Measurements from ENCODE around the gene NANOS1.
A peak's percentile ranks its signal among the peaks of the same experiment; 100 is the strongest.

The NANOS1 gene

DNA sequence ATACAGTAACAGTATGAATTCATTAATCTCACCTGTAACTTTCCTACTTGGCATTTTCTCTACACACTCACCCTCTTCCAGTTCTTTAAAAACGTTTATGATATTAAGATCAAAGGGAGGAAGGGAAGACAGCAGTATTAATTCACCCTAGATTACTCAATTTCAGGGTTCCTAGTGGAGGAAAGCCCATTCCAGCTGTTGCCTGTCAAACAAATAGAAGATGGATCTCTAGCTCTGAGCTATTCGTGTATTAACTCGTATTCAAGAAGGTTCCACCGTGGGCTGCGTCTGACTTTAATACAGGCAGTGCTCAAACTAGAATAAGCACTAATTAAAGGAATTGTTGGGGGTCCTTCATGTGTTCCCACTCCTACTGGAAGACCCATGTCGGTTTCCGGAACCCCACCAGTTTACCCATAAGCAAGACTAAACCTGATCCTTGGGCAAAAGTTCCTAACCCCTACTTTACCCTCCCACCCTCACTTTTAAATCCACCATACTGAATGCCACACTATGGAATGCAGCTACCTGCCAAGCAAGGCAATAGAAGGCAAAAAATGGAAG is 2.1 kb downstream of the NANOS1 start:
- TF ChIP-seq, protein P1, sequence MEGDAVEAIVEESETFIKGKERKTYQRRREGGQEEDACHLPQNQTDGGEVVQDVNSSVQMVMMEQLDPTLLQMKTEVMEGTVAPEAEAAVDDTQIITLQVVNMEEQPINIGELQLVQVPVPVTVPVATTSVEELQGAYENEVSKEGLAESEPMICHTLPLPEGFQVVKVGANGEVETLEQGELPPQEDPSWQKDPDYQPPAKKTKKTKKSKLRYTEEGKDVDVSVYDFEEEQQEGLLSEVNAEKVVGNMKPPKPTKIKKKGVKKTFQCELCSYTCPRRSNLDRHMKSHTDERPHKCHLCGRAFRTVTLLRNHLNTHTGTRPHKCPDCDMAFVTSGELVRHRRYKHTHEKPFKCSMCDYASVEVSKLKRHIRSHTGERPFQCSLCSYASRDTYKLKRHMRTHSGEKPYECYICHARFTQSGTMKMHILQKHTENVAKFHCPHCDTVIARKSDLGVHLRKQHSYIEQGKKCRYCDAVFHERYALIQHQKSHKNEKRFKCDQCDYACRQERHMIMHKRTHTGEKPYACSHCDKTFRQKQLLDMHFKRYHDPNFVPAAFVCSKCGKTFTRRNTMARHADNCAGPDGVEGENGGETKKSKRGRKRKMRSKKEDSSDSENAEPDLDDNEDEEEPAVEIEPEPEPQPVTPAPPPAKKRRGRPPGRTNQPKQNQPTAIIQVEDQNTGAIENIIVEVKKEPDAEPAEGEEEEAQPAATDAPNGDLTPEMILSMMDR (conservative IDR thresholded peaks at IDR 0.05; ENCODE audit: low read depth): no peak
- CTCF ChIA-PET: interaction anchor here (0.6 to 1.2 kb wide), 3 partner anchors 28 to 463 kb away, joined by 3 to 4 read pairs (median 3); no protein-coding TSS in a partner anchor
- POLR2A ChIA-PET (ENCODE audit: low non-redundant PET): no interaction called here
- H3K27ac ChIP-seq: no peak overlapping the region
- DNase-seq (ENCODE audit: low spot score): no peak

DNA sequence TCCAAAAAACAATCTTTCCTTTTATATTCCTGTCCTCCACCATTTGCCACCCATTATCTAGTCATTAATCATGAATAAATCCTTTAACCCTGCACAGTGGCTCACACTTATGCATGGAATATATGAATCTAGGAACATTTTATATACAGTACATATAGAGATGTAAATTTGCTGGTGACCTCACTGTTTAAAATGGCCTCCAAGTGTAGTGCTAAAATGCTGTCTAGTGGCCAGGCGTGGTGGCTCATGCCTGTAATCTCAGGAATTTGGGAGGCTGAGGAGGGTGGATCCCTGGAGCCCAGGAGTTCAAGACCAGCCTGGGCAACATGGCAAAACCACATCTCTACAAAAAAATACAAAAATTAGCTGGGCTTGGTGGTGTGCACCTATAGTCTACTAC is 9.6 kb downstream of the NANOS1 start:
- 0 out of 2 replicates have a peak overlapping the region, but pooled peaks have one; percentile 28 for H3K27ac ChIP-seq
- TF ChIP-seq, protein P1 (conservative IDR thresholded peaks at IDR 0.05; ENCODE audit: low read depth): no peak
- CTCF ChIA-PET: no interaction called here
- DNase-seq (ENCODE audit: low spot score): no peak
- POLR2A ChIA-PET (ENCODE audit: low non-redundant PET): no interaction called here

DNA sequence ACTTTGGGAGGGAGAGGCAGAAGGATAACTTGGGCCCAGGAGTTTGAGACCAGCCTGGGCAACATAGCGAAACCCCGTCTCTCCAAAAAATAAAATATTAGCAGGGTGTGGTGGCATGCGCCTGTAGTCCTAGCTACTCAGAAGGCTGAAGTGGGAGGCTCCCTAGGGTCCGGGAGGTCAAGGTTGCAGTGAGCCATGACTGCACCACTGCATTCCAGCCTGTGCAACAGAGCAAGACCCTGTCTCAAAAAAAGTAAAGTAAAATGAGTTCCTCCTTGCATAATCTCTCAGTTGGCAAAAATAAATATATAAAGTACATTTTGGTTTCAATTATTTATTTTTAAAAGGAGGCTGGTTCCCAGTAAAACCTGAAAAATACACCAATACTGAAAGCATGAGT is 11.8 kb downstream of the NANOS1 start:
- ChIA-PET CTCF (no interaction called here), POLR2A (ENCODE audit: low non-redundant PET) (no interaction called here)
- TF ChIP-seq, protein P1 (conservative IDR thresholded peaks at IDR 0.05; ENCODE audit: low read depth): no peak
- DNase-seq (ENCODE audit: low spot score): no peak
- H3K27ac ChIP-seq: no peak overlapping the region

DNA sequence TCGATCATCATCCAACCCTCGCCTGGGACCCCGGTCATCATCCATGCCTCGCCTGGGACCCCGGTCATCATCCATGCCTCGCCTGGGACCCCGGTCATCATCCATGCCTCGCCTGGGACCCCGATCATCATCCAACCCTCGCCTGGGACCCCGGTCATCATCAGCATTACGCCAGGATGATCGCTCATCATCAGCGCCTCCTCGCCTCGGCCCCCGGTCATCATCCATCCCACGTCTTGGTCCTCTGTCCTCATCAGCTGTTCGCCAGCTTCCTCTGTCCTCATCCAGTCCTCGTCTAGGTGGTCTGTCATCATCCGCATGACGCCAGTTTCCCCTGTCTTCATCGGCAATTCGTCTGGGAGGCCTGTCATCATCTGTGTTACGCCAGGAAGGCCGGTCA is 12.7 kb downstream of the NANOS1 start:
- CTCF ChIA-PET: no interaction called here
- no peak for DNase-seq (ENCODE audit: low spot score)
- POLR2A ChIA-PET (ENCODE audit: low non-redundant PET): no interaction called here
- TF ChIP-seq, protein P1 (conservative IDR thresholded peaks at IDR 0.05; ENCODE audit: low read depth): no peak
- peak overlapping the region; percentile 26; the same call in 1 of the 2 replicates for H3K27ac ChIP-seq

DNA sequence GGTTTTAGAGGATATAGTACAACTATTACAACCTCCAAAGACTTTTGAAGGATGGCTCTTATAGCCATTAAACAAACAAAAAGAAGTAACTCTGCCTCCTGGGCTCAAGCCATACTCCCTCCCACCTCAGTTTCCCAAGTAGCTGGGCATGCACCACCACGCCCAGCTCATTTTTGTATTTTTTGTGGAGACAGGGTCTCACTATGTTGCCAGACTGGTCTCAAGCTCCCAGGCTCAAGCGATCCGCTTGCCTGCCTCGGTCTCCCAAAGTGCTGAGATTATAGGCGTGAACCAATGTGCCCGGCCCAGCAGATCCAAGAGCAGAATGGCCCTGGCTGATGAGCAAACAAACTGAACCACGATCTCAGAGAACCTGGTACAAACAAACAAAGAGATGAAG is 16.0 kb downstream of the NANOS1 start:
- no peak for DNase-seq (ENCODE audit: low spot score)
- POLR2A ChIA-PET (ENCODE audit: low non-redundant PET): no interaction called here
- no peak overlapping the region for H3K27ac ChIP-seq
- TF ChIP-seq, protein P1 (conservative IDR thresholded peaks at IDR 0.05; ENCODE audit: low read depth): no peak
- CTCF ChIA-PET: interaction anchor here (0.7 kb wide), 1 partner anchor 622 kb away, joined by 3 read pairs; no protein-coding TSS in a partner anchor

DNA sequence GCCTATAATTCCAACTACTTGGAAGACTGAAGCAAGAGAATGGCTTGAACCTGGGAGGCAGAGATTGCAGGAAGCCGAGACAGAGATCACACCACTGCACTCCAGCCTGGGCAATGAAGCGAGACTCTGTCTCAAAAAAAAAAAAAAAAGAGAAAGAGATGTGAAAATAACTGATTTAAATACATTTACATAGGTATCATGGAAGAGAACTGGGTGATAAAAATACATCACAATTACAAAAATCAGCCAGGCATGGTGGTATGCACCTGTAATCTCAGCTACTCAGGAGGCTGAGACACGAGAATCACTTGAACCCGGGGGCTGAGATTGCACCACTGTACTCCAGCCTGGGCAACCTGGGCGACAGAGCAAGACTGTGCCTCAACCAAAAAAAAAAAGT is 19.8 kb downstream of the NANOS1 start:
- CTCF ChIA-PET: no interaction called here
- POLR2A ChIA-PET (ENCODE audit: low non-redundant PET): no interaction called here
- H3K27ac ChIP-seq: no peak overlapping the region
- DNase-seq (ENCODE audit: low spot score): no peak
- TF ChIP-seq, protein P1 (conservative IDR thresholded peaks at IDR 0.05; ENCODE audit: low read depth): no peak

Data from RWPE1 (cell line).